ENCODE measurements around the gene ZC3H10.

DNA sequence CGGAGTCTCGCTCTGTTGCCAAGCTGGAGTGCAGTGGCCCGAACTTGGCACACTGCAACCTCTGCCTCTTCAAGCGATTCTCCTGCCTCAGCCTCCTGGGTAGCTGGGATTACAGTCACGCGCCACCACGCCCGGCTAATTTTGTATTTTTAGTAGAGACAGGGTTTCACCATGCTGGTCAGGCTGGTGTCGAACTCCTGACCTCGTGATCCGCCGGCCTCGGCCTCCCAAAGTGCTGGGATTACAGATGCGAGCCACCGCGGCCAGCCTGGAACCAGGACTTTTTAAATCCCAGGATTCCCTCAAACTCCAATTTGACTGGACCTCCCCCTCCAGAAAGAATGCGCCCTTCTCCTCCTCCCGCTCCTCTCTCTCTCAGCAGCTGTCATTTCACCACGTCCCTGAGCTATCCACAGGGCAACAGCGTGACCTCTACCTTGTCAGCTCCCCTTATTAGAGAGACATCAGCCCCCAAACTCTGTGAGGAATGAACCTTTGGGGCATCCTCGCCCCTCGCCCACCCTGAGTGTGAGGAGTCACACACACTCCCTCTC is 12.0 kb downstream of the ZC3H10 start:
- TF ChIP-seq, protein P1, sequence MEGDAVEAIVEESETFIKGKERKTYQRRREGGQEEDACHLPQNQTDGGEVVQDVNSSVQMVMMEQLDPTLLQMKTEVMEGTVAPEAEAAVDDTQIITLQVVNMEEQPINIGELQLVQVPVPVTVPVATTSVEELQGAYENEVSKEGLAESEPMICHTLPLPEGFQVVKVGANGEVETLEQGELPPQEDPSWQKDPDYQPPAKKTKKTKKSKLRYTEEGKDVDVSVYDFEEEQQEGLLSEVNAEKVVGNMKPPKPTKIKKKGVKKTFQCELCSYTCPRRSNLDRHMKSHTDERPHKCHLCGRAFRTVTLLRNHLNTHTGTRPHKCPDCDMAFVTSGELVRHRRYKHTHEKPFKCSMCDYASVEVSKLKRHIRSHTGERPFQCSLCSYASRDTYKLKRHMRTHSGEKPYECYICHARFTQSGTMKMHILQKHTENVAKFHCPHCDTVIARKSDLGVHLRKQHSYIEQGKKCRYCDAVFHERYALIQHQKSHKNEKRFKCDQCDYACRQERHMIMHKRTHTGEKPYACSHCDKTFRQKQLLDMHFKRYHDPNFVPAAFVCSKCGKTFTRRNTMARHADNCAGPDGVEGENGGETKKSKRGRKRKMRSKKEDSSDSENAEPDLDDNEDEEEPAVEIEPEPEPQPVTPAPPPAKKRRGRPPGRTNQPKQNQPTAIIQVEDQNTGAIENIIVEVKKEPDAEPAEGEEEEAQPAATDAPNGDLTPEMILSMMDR (IDR thresholded peaks at IDR 0.05; ENCODE audit: control extremely low read depth in 1 of 3, insufficient read depth in 1 of 3, low read depth in 1 of 3, low read length in 3 of 3): no peak
- TF ChIP-seq TEAD4 (IDR thresholded peaks at IDR 0.05; ENCODE audit: low read depth, low read length) (no peak), EZH2 (IDR thresholded peaks at IDR 0.05; ENCODE audit: low read depth, low read length, severe bottlenecking) (no peak), JUND (IDR thresholded peaks at IDR 0.05; ENCODE audit: low read length) (no peak)
- TF ChIP-seq, protein P2, sequence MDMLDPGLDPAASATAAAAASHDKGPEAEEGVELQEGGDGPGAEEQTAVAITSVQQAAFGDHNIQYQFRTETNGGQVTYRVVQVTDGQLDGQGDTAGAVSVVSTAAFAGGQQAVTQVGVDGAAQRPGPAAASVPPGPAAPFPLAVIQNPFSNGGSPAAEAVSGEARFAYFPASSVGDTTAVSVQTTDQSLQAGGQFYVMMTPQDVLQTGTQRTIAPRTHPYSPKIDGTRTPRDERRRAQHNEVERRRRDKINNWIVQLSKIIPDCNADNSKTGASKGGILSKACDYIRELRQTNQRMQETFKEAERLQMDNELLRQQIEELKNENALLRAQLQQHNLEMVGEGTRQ (IDR thresholded peaks at IDR 0.05; ENCODE audit: low read length): no peak

All from H1 (cell line).